ENCODE data around the gene CKS1B. TPM values are rescaled to one million over a fixed set of nuclear protein-coding genes. Genes with fewer than 3 reads are reported as not detected.
"Not testable (repeated sequence)": the region's sequence is repeated elsewhere in the genome, so short reads cannot be mapped to it uniquely, and the experiment has no call there.

CKS1B gene
- total and polyA plus RNA-seq, 4 donors = 22.3 to 38.2 (median 30.2) TPM

- no peak for TF ChIP-seq CTCF (IDR thresholded peaks at IDR 0.05; ENCODE audit: control extremely low read depth, extremely low read depth)
- Histone ChIP-seq H3K27ac (ENCODE audit: low read depth in 1 of 2, low read length in 1 of 2) (peak overlapping the region; percentile 90 to 92), H3K27me3 (ENCODE audit: control insufficient read depth in 3 of 3, insufficient read depth in 3 of 3, low read length in 2 of 3) (no peaks in the 10 kb centered on the region), H3K36me3 (ENCODE audit: control insufficient read depth in 4 of 4, insufficient read depth in 4 of 4, low read length in 4 of 4) (peaks cover 0 to 5% (median 2%) of the 10 kb centered on the region in 4 donors), H3K9ac (ENCODE audit: insufficient read depth in 1 of 2, low read length in 2 of 2) (peak overlapping the region; percentile 68 to 99), H3K9me3 (ENCODE audit: control insufficient read depth in 4 of 4, insufficient read depth in 3 of 4, low read length in 3 of 4) (no peaks in the 10 kb centered on the region), H3K4me1 (ENCODE audit: control insufficient read depth in 5 of 5, insufficient read depth in 5 of 5, low read length in 5 of 5) (peaks cover 6 to 48% (median 21%) of the 10 kb centered on the region in 5 donors), H3K4me3 (peak overlapping the region; percentile 37)
- WGBS, 2 donors = 0% methylated on average over 30 of the region's 30 CpGs
- DNase-seq = peak; percentile 97 to 99 (median 99)
- peak; percentile 30 for ATAC-seq (ENCODE audit: insufficient read depth, low FRiP score)
Observed at GRCh38 chr1:154974808-154975408, 427 bp downstream of the CKS1B start.

- H3K36me3 ChIP-seq (ENCODE audit: control insufficient read depth in 4 of 4, insufficient read depth in 4 of 4, low read length in 4 of 4) = peaks cover 0 to 5% (median 2%) of the 10 kb centered on the region in 4 donors
- ATAC-seq (ENCODE audit: insufficient read depth, low FRiP score) = no peak
- WGBS, 2 donors = 0% methylated on average over 24 of the region's 24 CpGs
- TF ChIP-seq CTCF (IDR thresholded peaks at IDR 0.05; ENCODE audit: control extremely low read depth, extremely low read depth) = no peak
- H3K4me3 ChIP-seq = peak overlapping the region; percentile 54
- H3K9me3 ChIP-seq (ENCODE audit: control insufficient read depth in 4 of 4, insufficient read depth in 3 of 4, low read length in 3 of 4) = no peaks in the 10 kb centered on the region
- no peaks in the 10 kb centered on the region for H3K27me3 ChIP-seq (ENCODE audit: control insufficient read depth in 3 of 3, insufficient read depth in 3 of 3, low read length in 2 of 3)
- peak; percentile 68 to 81 (median 80) for DNase-seq
- H3K9ac ChIP-seq (ENCODE audit: insufficient read depth in 1 of 2, low read length in 2 of 2) = peak overlapping the region; percentile 68 to 99
- peaks cover 6 to 42% (median 18%) of the 10 kb centered on the region in 5 donors for H3K4me1 ChIP-seq (ENCODE audit: control insufficient read depth in 5 of 5, insufficient read depth in 5 of 5, low read length in 5 of 5)
- H3K27ac ChIP-seq (ENCODE audit: low read depth in 1 of 2, low read length in 1 of 2) = peak overlapping the region; percentile 90 to 92
Observed at GRCh38 chr1:154975409-154976059, 1.1 kb downstream of the CKS1B start.

- WGBS, 2 donors = 50 to 65% methylated on average over 3 of the region's 3 CpGs
- H3K9me3 ChIP-seq (ENCODE audit: control insufficient read depth in 4 of 4, insufficient read depth in 3 of 4, low read length in 3 of 4); H3K4me3 ChIP-seq; H3K36me3 ChIP-seq (ENCODE audit: control insufficient read depth in 4 of 4, insufficient read depth in 4 of 4, low read length in 4 of 4); ATAC-seq (ENCODE audit: insufficient read depth, low FRiP score); H3K27ac ChIP-seq (ENCODE audit: low read depth in 1 of 2, low read length in 1 of 2); H3K27me3 ChIP-seq (ENCODE audit: control insufficient read depth in 3 of 3, insufficient read depth in 3 of 3, low read length in 2 of 3); H3K9ac ChIP-seq (ENCODE audit: insufficient read depth in 1 of 2, low read length in 2 of 2); DNase-seq: not testable (repeated sequence)
- peaks cover 0 to 26% (median 8%) of the 10 kb centered on the region in 5 donors for H3K4me1 ChIP-seq (ENCODE audit: control insufficient read depth in 5 of 5, insufficient read depth in 5 of 5, low read length in 5 of 5)
Observed at GRCh38 chr1:154977762-154978161, 3.3 kb downstream of the CKS1B start.

- Histone ChIP-seq H3K9me3 (ENCODE audit: control insufficient read depth in 4 of 4, insufficient read depth in 3 of 4, low read length in 3 of 4) (no peaks in the 10 kb centered on the region), H3K36me3 (ENCODE audit: control insufficient read depth in 4 of 4, insufficient read depth in 4 of 4, low read length in 4 of 4) (peaks cover 0 to 5% (median 2%) of the 10 kb centered on the region in 4 donors), H3K9ac (ENCODE audit: insufficient read depth in 1 of 2, low read length in 2 of 2) (no peak overlapping the region), H3K27me3 (ENCODE audit: control insufficient read depth in 3 of 3, insufficient read depth in 3 of 3, low read length in 2 of 3) (no peaks in the 10 kb centered on the region), H3K27ac (ENCODE audit: low read depth in 1 of 2, low read length in 1 of 2) (no peak overlapping the region), H3K4me1 (ENCODE audit: control insufficient read depth in 5 of 5, insufficient read depth in 5 of 5, low read length in 5 of 5) (peaks cover 0 to 20% (median 5%) of the 10 kb centered on the region in 5 donors), H3K4me3 (no peak overlapping the region)
- no peak for ATAC-seq (ENCODE audit: insufficient read depth, low FRiP score)
- no peak for DNase-seq
- WGBS, 2 donors = 96% methylated on average over 3 of the region's 3 CpGs
- no peak for TF ChIP-seq CTCF (IDR thresholded peaks at IDR 0.05; ENCODE audit: control extremely low read depth, extremely low read depth)
Observed at GRCh38 chr1:154978360-154978759, 3.9 kb downstream of the CKS1B start.

All from lung (tissue), 12 donors.